ENCODE results near the gene ZNF578. TPM values are rescaled to one million over a fixed set of nuclear protein-coding genes. Genes with fewer than 3 reads are reported as not detected.

The ZNF578 gene
- total and polyA plus RNA-seq, 10 of the 15 experiments (the other 5 are each of a cell fraction or from before 2014, with no cell fraction given) = 0.10 to 0.43 (median 0.16) TPM; not detected in 4

DNA sequence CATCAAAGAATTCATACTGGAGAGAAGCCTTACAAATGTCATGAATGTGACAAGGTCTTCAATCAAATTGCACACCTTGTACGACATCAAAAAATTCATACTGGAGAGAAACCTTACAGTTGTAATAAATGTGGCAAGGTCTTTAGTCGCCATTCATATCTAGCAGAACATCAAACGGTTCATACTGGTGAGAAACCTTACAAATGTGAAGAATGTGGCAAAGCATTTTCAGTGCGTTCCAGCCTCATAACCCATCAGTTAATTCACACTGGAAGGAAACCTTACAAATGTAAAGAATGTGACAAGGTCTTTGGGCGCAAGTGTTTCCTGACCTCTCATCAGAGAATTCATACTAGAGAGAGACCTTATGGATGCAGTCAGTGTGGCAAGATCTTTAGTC is 37.6 kb upstream of the ZNF578 start (continued):
- TF ChIP-seq, protein P1, sequence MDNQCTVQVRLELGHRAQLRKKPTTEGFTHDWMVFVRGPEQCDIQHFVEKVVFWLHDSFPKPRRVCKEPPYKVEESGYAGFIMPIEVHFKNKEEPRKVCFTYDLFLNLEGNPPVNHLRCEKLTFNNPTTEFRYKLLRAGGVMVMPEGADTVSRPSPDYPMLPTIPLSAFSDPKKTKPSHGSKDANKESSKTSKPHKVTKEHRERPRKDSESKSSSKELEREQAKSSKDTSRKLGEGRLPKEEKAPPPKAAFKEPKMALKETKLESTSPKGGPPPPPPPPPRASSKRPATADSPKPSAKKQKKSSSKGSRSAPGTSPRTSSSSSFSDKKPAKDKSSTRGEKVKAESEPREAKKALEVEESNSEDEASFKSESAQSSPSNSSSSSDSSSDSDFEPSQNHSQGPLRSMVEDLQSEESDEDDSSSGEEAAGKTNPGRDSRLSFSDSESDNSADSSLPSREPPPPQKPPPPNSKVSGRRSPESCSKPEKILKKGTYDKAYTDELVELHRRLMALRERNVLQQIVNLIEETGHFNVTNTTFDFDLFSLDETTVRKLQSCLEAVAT (IDR thresholded peaks at IDR 0.05) = no peak
- TF ChIP-seq NRF1 (conservative IDR thresholded peaks at IDR 0.05; ENCODE audit: low read depth, low read length) = no peak
- TF ChIP-seq FOXK2 (IDR thresholded peaks at IDR 0.05) = no peak
- TF ChIP-seq PML (IDR thresholded peaks at IDR 0.05; ENCODE audit: low read length) = no peak
- TF ChIP-seq, protein P2, sequence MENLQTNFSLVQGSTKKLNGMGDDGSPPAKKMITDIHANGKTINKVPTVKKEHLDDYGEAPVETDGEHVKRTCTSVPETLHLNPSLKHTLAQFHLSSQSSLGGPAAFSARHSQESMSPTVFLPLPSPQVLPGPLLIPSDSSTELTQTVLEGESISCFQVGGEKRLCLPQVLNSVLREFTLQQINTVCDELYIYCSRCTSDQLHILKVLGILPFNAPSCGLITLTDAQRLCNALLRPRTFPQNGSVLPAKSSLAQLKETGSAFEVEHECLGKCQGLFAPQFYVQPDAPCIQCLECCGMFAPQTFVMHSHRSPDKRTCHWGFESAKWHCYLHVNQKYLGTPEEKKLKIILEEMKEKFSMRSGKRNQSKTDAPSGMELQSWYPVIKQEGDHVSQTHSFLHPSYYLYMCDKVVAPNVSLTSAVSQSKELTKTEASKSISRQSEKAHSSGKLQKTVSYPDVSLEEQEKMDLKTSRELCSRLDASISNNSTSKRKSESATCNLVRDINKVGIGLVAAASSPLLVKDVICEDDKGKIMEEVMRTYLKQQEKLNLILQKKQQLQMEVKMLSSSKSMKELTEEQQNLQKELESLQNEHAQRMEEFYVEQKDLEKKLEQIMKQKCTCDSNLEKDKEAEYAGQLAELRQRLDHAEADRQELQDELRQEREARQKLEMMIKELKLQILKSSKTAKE (IDR thresholded peaks at IDR 0.05; ENCODE audit: low read depth, poor library complexity, severe bottlenecking) = no peak
- no peak for TF ChIP-seq MYC (IDR thresholded peaks at IDR 0.05; ENCODE audit: insufficient read depth, insufficient read length, insufficient replicate concordance, low read length, severe bottlenecking)
- TF ChIP-seq ZBED1 (IDR thresholded peaks at IDR 0.05; ENCODE audit: borderline replicate concordance) = no peak
- no peak for TF ChIP-seq TAF1 (IDR thresholded peaks at IDR 0.05; ENCODE audit: borderline replicate concordance, low read depth, low read length)
- no peak for TF ChIP-seq HCFC1 (IDR thresholded peaks at IDR 0.05; ENCODE audit: low read length)

DNA sequence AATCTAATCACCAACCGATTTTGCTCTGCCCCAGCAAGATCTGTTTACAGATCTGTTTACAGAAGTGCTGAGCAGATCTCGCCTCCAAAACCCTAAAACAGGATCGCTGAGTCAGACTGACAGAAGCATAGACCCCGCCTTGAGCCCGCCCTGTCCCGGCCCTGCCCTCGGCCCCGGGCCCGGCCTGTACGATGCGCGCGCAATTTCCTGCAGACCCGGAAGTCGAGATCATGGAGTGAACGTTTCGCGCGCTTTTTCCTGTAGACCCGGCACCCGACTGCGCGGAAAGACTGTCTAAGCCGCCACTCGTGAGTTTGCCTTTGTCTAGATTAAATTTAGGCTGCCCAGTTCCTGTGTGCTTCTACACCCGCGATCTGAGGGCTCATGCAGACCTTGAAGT is 24.4 kb upstream of the ZNF578 start, which contains the start of gene ZNF534:
Gene ZNF534 (plus strand): TSS at position 212 of the 400 bp plus-strand sequence. CDS start 2,327 bp downstream, outside the sequence.
- ChIA-PET RAD21 (ENCODE audit: unreplicated experiment) (no interaction called here), CTCF (no interaction called here), POLR2A (no interaction called here), SMC1A (ENCODE audit: uncharacterized antibody, unreplicated experiment) (no interaction called here)
- Histone ChIP-seq H3K9ac (ENCODE audit: control insufficient read depth, insufficient read depth, low read length) (no peak within 1 kb of the TSS), H3K4me3 (no peak within 1 kb of the TSS), H3K36me3 (ENCODE audit: control insufficient read depth in 2 of 2, insufficient read depth in 2 of 2, low read length in 1 of 2) (no peaks in the 10 kb centered on the region), H3K27ac (ENCODE audit: control insufficient read depth, insufficient read depth) (no peak within 1 kb of the TSS), H4K20me1 (ENCODE audit: control insufficient read depth, insufficient read depth) (no peaks in the 10 kb centered on the region), H3K27me3 (replicated peaks in 1 of 2; ENCODE audit: control insufficient read depth in 2 of 2, insufficient read depth in 2 of 2, low read length in 1 of 2) (no peaks in the 10 kb centered on the region), H3K79me2 (ENCODE audit: control insufficient read depth, insufficient read depth, low read length) (no peaks in the 10 kb centered on the region), H2AFZ (ENCODE audit: control insufficient read depth, low read depth, low read length) (no peak within 1 kb of the TSS), H3K9me3 (replicated peaks; ENCODE audit: control insufficient read depth, insufficient read depth, low read length) (no peaks in the 10 kb centered on the region; the same call in 2 of the 3 replicates), H3K4me1 (ENCODE audit: control insufficient read depth, insufficient read depth, low read length) (no peaks in the 10 kb centered on the region), H3K4me2 (ENCODE audit: control insufficient read depth, insufficient read depth) (no peak within 1 kb of the TSS)
- DNase-seq (ENCODE audit: low read depth, low spot score) (no peak), ATAC-seq (no peak), FAIRE-seq (no peak)
- in situ Hi-C loops (cut with MboI) = no loop called here
- intact Hi-C loops (cut with micrococcal nuclease; ENCODE audit: unreplicated experiment) = no loop called here
- 83% methylated on average over 27 of the region's 27 CpGs for WGBS (ENCODE audit: insufficient coverage, insufficient replicate concordance, low lambda C conversion rate, missing lambda C conversion rate)
- BruUV-seq (replicated peaks) = no TSS peak
- TF ChIP-seq, protein P3, sequence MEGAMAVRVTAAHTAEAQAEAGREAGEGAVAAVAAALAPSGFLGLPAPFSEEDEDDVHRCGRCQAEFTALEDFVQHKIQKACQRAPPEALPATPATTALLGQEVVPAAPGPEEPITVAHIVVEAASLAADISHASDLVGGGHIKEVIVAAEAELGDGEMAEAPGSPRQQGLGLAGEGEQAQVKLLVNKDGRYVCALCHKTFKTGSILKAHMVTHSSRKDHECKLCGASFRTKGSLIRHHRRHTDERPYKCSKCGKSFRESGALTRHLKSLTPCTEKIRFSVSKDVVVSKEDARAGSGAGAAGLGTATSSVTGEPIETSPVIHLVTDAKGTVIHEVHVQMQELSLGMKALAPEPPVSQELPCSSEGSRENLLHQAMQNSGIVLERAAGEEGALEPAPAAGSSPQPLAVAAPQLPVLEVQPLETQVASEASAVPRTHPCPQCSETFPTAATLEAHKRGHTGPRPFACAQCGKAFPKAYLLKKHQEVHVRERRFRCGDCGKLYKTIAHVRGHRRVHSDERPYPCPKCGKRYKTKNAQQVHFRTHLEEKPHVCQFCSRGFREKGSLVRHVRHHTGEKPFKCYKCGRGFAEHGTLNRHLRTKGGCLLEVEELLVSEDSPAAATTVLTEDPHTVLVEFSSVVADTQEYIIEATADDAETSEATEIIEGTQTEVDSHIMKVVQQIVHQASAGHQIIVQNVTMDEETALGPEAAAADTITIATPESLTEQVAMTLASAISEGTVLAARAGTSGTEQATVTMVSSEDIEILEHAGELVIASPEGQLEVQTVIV (IDR thresholded peaks at IDR 0.05; ENCODE audit: borderline replicate concordance, partially characterized antibody) = no peak
- TF ChIP-seq RB1 (IDR thresholded peaks at IDR 0.05; ENCODE audit: borderline replicate concordance) = no peak
- TF ChIP-seq, protein P4, sequence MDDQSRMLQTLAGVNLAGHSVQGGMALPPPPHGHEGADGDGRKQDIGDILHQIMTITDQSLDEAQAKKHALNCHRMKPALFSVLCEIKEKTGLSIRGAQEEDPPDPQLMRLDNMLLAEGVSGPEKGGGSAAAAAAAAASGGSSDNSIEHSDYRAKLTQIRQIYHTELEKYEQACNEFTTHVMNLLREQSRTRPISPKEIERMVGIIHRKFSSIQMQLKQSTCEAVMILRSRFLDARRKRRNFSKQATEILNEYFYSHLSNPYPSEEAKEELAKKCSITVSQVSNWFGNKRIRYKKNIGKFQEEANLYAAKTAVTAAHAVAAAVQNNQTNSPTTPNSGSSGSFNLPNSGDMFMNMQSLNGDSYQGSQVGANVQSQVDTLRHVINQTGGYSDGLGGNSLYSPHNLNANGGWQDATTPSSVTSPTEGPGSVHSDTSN (IDR thresholded peaks at IDR 0.05; ENCODE audit: insufficient replicate concordance, low read depth, low read length) = no peak
- TF ChIP-seq ZNF24 (IDR thresholded peaks at IDR 0.05) = no peak
- TF ChIP-seq KLF5 (IDR thresholded peaks at IDR 0.05; ENCODE audit: partially characterized antibody) = no peak
- no peak for TF ChIP-seq IKZF1 (conservative IDR thresholded peaks at IDR 0.05)
- no peak for TF ChIP-seq FOXM1 (IDR thresholded peaks at IDR 0.05; ENCODE audit: low read depth, low read length)
